D721Med (cell line): Measurements from ENCODE around the gene UBE2J2.

ENCODE experiments used
- DNase-seq: peaks from one replicate; pipeline ENCODE4 v3.0.0; 2011; ENCODE audit warnings: low spot score; ENCODE audit not compliant: insufficient read length
- FAIRE-seq: peaks from 2 replicates; lab custom pipeline; 2011; peaks lifted over from hg19 to GRCh38; lab: Jason Lieb, UNC
- CTCF ChIP-seq: IDR thresholded peaks from 2 replicates; pipeline ENCODE4 v1.5.1; 2012; ENCODE audit warnings: mild to moderate bottlenecking, control low read depth; ENCODE audit not compliant: insufficient read depth; ENCODE audit errors: missing control alignments

The UBE2J2 gene

GRCh38 chr1:1293263-1294249, 19.9 kb upstream of the UBE2J2 start:
- FAIRE-seq = no peak
- DNase-seq = no peak
- no peak for TF ChIP-seq CTCF

GRCh38 chr1:1292851-1293250, 19.2 kb upstream of the UBE2J2 start:
- TF ChIP-seq CTCF = no peak
- FAIRE-seq (no peak), DNase-seq (no peak)

GRCh38 chr1:1292442-1292779, 18.8 kb upstream of the UBE2J2 start:
- no peak for TF ChIP-seq CTCF
- FAIRE-seq = no peak
- DNase-seq = no peak

GRCh38 chr1:1291548-1292441, 18.1 kb upstream of the UBE2J2 start:
- FAIRE-seq = no peak
- peak; percentile 70 for TF ChIP-seq CTCF
- DNase-seq = no peak

- FAIRE-seq (no peak), DNase-seq (no peak)
- TF ChIP-seq CTCF = no peak
These were observed 17.4 kb upstream of the UBE2J2 start for GRCh38 chr1:1291023-1291528.

GRCh38 chr1:1290238-1290731, 16.6 kb upstream of the UBE2J2 start:
- FAIRE-seq (no peak), DNase-seq (no peak)
- peak; percentile 45 for TF ChIP-seq CTCF
